Stomach (tissue), 9 donors: ENCODE measurements around the gene SERTM1. TPM values are rescaled to one million over a fixed set of nuclear protein-coding genes. Genes with fewer than 3 reads are reported as not detected.

Source experiments
- DNase-seq, 2 donors: peaks; one replicate each; pipeline versions ENCODE4 v3.0.0 to v3.0.0-alpha.2; 2013 to 2019
- H3K27ac ChIP-seq, 5 donors: fragments of 200-600 bp in 4 of 5; sonication (generic) in 4 of 5; one replicate each; pipeline ENCODE4 v1.5.1; 2013 to 2019; ENCODE audit warnings: mild to moderate bottlenecking in 1 of 5, moderate library complexity in 1 of 5
- H3K27me3 ChIP-seq, 3 donors: fragments of 200-600 bp; sonication (generic); one replicate each; pipeline ENCODE4 v1.5.1; 2017 to 2019; ENCODE audit warnings: mixed run types in 1 of 3
- H3K36me3 ChIP-seq, 4 donors: fragments of 200-600 bp; sonication (generic); 1 replicate in 3 of 4; 2 replicates in 1 of 4; pipeline ENCODE4 v1.5.1; 2016 to 2019
- H3K4me1 ChIP-seq, 4 donors: fragments of 200-600 bp; sonication (generic); one replicate each; pipeline ENCODE4 v1.5.1; 2016 to 2019
- H3K4me3 ChIP-seq, 4 donors: fragments of 200-600 bp; sonication (generic) in 3 of 4; one replicate each; pipeline ENCODE4 v1.5.1; 2016 to 2019; ENCODE audit warnings: mild to moderate bottlenecking in 1 of 4
- H3K9me3 ChIP-seq, 4 donors: fragments of 200-600 bp; sonication (generic); one replicate each; pipeline ENCODE4 v1.5.1; 2016 to 2019
- EP300 ChIP-seq: sonication (generic); formaldehyde crosslinking; IDR thresholded peaks from one replicate; pipeline ENCODE4 v1.6.1; 2017; ENCODE audit warnings: antibody characterized with exemption
- POLR2A ChIP-seq, 4 donors: fragments of 450-650 bp; IDR thresholded peaks; one replicate each; pipeline ENCODE4 v1.6.1; 2016; ENCODE audit warnings: antibody characterized with exemption in 4 of 4, control low read depth in 2 of 4, mild to moderate bottlenecking in 1 of 4, moderate library complexity in 1 of 4
- POLR2AphosphoS5 ChIP-seq, 3 donors: sonication (generic); formaldehyde crosslinking; IDR thresholded peaks; one replicate each; pipeline ENCODE4 v1.6.1; 2016; ENCODE audit warnings: antibody characterized with exemption in 3 of 3
- WGBS, 5 donors: extraction: QIAGEN DNeasy Blood & Tissue Kit in 3 of 5; methylation state at CpG; one replicate each; pipeline versions ENCODE4 v1.1.5 to v1.1.7; 2013 to 2018; 5-methylcytosine and 5-hydroxymethylcytosine counted together
- intact Hi-C: fragments of 100-400 bp; cut with DNase I; formaldehyde crosslinking; loops from one replicate; pipeline ENCODE4 v1.15.1; 2023; ENCODE audit warnings: low total_unique reads
- polyA plus RNA-seq, 3 donors: library from polyadenylated mRNA; stranded (reverse); fragments of 200-250 nt; gene quantifications; one replicate each; pipeline ENCODE4 v1.2.3, GENCODE V29; 2013
- total RNA-seq, 5 donors: library from RNA; depleted of rRNA; stranded (reverse); fragments of >200 nt; gene quantifications; one replicate each; pipeline versions ENCODE4 v1.1.0 to v1.2.3, GENCODE V29; 2014 to 2016
- TF ChIP-seq, protein P1 (sequence below), 7 experiments: fragments of 450-650 bp in 4 of 7; fragments of 200-600 bp in 3 of 7; sonication (generic) in 3 of 7; IDR thresholded peaks; one replicate each; pipeline ENCODE4 v1.5.1; 2016 to 2019; ENCODE audit warnings: antibody characterized with exemption in 7 of 7, control low read depth in 2 of 7, mild to moderate bottlenecking in 1 of 7
- donor health status: healthy with polysubstance abuse.
- donor health status: Bipolar disorder and iron deficiency.
- donor health status: healthy.

The SERTM1 gene
- total and polyA plus RNA-seq, 8 donors: 0.05 to 0.92 (median 0.47) TPM; not detected in 2

- no peak for TF ChIP-seq EP300
- TF ChIP-seq, protein P1, sequence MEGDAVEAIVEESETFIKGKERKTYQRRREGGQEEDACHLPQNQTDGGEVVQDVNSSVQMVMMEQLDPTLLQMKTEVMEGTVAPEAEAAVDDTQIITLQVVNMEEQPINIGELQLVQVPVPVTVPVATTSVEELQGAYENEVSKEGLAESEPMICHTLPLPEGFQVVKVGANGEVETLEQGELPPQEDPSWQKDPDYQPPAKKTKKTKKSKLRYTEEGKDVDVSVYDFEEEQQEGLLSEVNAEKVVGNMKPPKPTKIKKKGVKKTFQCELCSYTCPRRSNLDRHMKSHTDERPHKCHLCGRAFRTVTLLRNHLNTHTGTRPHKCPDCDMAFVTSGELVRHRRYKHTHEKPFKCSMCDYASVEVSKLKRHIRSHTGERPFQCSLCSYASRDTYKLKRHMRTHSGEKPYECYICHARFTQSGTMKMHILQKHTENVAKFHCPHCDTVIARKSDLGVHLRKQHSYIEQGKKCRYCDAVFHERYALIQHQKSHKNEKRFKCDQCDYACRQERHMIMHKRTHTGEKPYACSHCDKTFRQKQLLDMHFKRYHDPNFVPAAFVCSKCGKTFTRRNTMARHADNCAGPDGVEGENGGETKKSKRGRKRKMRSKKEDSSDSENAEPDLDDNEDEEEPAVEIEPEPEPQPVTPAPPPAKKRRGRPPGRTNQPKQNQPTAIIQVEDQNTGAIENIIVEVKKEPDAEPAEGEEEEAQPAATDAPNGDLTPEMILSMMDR (IDR thresholded peaks at IDR 0.05): no peak
- no peak for TF ChIP-seq POLR2A (IDR thresholded peaks at IDR 0.05)
- no peak for TF ChIP-seq POLR2AphosphoS5 (IDR thresholded peaks at IDR 0.05)
- Histone ChIP-seq H3K4me3 (no peak overlapping the region), H3K36me3 (no peaks in the 10 kb centered on the region), H3K4me1 (no peaks in the 10 kb centered on the region), H3K27me3 (no peaks in the 10 kb centered on the region), H3K27ac (no peak overlapping the region), H3K9me3 (peaks cover 0 to 12% (median 3%) of the 10 kb centered on the region in 4 donors)
- intact Hi-C loops: no loop called here
- WGBS, 5 donors: 49 to 54% (median 53%) methylated on average over 1 of the region's 1 CpG
- no peak for DNase-seq
These were observed 34.2 kb upstream of the SERTM1 start for GRCh38 chr13:36639610-36640009.

- Histone ChIP-seq H3K4me1 (no peaks in the 10 kb centered on the region), H3K9me3 (no peaks in the 10 kb centered on the region), H3K27ac (no peak overlapping the region), H3K36me3 (no peaks in the 10 kb centered on the region), H3K4me3 (no peak overlapping the region), H3K27me3 (no peaks in the 10 kb centered on the region)
- 88 to 97% (median 91%) methylated on average over 1 of the region's 1 CpG for WGBS, 5 donors
- DNase-seq: no peak
- TF ChIP-seq POLR2AphosphoS5 (IDR thresholded peaks at IDR 0.05) (no peak), POLR2A (IDR thresholded peaks at IDR 0.05) (no peak), EP300 (no peak)
- TF ChIP-seq, protein P1 (IDR thresholded peaks at IDR 0.05): no peak
- intact Hi-C loops: no loop called here
These were observed 23.2 kb upstream of the SERTM1 start for GRCh38 chr13:36650611-36651010.

DNA sequence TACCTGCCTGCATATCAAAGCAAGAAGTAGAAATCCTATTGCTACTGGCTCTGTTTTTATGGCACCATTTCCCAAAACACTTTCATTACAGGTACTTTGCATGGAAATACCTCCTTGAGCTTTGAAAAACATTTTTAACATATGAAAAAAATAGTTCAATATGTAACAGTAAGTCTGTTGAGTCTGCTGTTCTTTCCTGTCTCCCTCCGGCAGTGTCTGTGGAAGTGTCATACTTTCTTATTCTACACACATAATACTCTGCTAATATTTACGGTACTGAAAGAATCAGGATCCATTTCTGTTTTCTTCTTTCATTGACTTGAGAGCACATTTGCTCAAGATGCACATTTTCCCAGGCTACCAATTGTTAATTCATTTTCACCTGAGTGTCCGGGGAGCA is 8.2 kb upstream of the SERTM1 start:
- intact Hi-C loops: no loop called here
- Histone ChIP-seq H3K4me3 (no peak overlapping the region), H3K4me1 (no peaks in the 10 kb centered on the region), H3K27ac (no peak overlapping the region), H3K36me3 (no peaks in the 10 kb centered on the region), H3K9me3 (no peaks in the 10 kb centered on the region), H3K27me3 (no peaks in the 10 kb centered on the region)
- TF ChIP-seq, protein P1 (IDR thresholded peaks at IDR 0.05): no peak
- TF ChIP-seq POLR2A (IDR thresholded peaks at IDR 0.05): no peak
- TF ChIP-seq EP300: no peak
- TF ChIP-seq POLR2AphosphoS5 (IDR thresholded peaks at IDR 0.05): no peak
- 82 to 90% (median 86%) methylated on average over 3 of the region's 3 CpGs for WGBS, 5 donors
- DNase-seq: no peak

DNA sequence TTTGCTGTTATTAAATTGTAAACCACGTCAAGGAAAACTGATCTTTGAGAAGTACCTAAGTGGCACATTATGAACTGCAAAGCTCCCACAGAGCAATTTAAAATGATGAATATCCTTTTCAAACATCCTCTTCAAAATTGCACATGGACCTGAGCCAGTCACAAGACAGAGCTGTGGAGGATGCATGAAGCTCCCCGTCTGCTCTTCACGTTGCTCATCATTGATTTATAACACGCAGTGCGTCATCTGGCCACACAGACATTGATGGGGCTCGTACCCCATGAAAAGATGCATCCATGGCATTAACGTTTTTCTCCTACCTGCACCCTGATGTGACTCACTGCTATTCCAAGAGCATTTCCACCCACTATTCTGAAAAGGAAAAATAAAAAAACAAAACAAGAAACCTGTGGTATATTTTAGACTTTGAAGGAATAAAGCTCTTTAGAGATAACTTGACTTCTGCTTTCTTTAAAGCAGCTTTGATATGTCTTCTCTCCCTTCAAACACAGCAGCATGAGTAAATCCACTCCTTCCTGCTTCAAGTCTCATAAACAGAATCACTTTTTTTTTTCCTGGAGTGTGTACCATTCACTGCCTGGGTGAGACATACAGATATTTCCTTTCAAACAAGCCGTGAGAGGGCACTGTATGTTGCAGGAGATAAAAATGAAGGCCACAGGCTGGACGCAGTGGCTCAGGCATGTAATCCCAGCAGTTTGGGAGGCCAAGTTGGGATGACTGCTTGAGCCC is 7.2 kb upstream of the SERTM1 start:
- intact Hi-C loops: no loop called here
- 45 to 66% (median 56%) methylated on average over 9 of the region's 9 CpGs for WGBS, 5 donors
- Histone ChIP-seq H3K4me3 (no peak overlapping the region), H3K27me3 (no peaks in the 10 kb centered on the region), H3K27ac (no peak overlapping the region), H3K9me3 (no peaks in the 10 kb centered on the region), H3K36me3 (no peaks in the 10 kb centered on the region), H3K4me1 (no peaks in the 10 kb centered on the region)
- TF ChIP-seq EP300: no peak
- DNase-seq: peak in 1 of 2 donors; percentile 14

DNA sequence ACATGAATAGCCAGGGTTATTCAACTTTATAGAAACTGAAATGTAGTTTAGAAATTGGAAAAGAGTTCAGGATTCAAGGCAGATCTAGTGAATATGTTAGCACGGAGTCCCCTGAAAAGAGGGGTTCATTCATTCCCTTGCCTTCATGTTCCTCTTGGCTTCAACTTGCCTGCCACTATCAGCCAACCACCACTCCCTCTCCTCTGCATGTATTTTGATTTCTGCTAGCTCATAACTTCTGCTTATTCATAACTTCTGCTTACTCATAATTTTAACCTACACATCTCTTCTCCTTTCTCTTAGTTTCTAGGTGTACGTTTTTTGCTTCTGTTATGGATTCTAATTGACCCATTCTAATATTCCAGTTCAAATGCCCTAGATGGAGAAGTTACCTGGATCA is 5.5 kb upstream of the SERTM1 start:
- H3K4me3 ChIP-seq: no peak overlapping the region
- H3K27me3 ChIP-seq: peaks cover 0 to 14% (median 3%) of the 10 kb centered on the region in 3 donors
- no peaks in the 10 kb centered on the region for H3K4me1 ChIP-seq
- H3K27ac ChIP-seq: no peak overlapping the region
- TF ChIP-seq POLR2A (IDR thresholded peaks at IDR 0.05) (no peak), EP300 (no peak), POLR2AphosphoS5 (IDR thresholded peaks at IDR 0.05) (no peak)
- TF ChIP-seq, protein P1 (IDR thresholded peaks at IDR 0.05): no peak
- no peak for DNase-seq
- H3K9me3 ChIP-seq: no peaks in the 10 kb centered on the region
- intact Hi-C loops: no loop called here
- H3K36me3 ChIP-seq: no peaks in the 10 kb centered on the region
- 63 to 75% (median 67%) methylated on average over 2 of the region's 2 CpGs for WGBS, 5 donors
